Endothelial cell of umbilical vein (primary cell): ENCODE data around the gene EEA1.

Source experiments
- CTCF ChIP-seq, 2 donors: IDR thresholded peaks; 1 replicate in 1 of 2; 2 replicates in 1 of 2; pipeline ENCODE4 v1.5.1; 2011; ENCODE audit warnings: low read length in 2 of 2, mild to moderate bottlenecking in 2 of 2, moderate library complexity in 2 of 2, control low read depth in 1 of 2, inconsistent platforms in 1 of 2, low read depth in 1 of 2; ENCODE audit not compliant: insufficient read depth in 1 of 2; ENCODE audit errors: extremely low read depth in 1 of 2
- EZH2 ChIP-seq: IDR thresholded peaks from 2 replicates; pipeline ENCODE4 v1.6.1; 2012; ENCODE audit warnings: borderline replicate concordance, low read depth, mild to moderate bottlenecking, moderate library complexity, low read length, inconsistent platforms; ENCODE audit not compliant: severe bottlenecking
- MAX ChIP-seq: IDR thresholded peaks from 2 replicates; pipeline ENCODE4 v1.6.1; 2011; ENCODE audit not compliant: insufficient read depth, insufficient read length
- MYC ChIP-seq: IDR thresholded peaks from one replicate; pipeline ENCODE4 v1.6.1; 2011; ENCODE audit warnings: mild to moderate bottlenecking, low read depth, low read length
- POLR2A ChIP-seq: IDR thresholded peaks from 2 replicates; pipeline ENCODE4 v1.6.1; 2012; ENCODE audit warnings: low read depth, mild to moderate bottlenecking, control low read depth, low read length
- POLR2AphosphoS5 ChIP-seq: IDR thresholded peaks from 2 replicates; pipeline ENCODE4 v1.6.1; 2012; ENCODE audit warnings: low read depth, mild to moderate bottlenecking, control low read depth, low read length, moderate library complexity; ENCODE audit not compliant: insufficient read depth

GRCh38 chr12:92899386-92900001 is 29.6 kb downstream of the EEA1 start:
- TF ChIP-seq POLR2AphosphoS5, result peak; percentile 58
- TF ChIP-seq CTCF (IDR thresholded peaks at IDR 0.05; ENCODE audit: extremely low read depth in 1 of 2, insufficient read depth in 1 of 2, low read depth in 1 of 2, low read length in 2 of 2), result no peak
- TF ChIP-seq MYC, result no peak
- no peak for TF ChIP-seq MAX
- TF ChIP-seq EZH2, result no peak
- TF ChIP-seq POLR2A, result no peak
